Erythroblast (primary cell): ENCODE measurements around the gene EPB41L1.
A peak's percentile ranks its signal among the peaks of the same experiment; 100 is the strongest.

ENCODE experiments used
- DNase-seq, 2 experiments: peaks; one replicate each; lab custom pipeline; 2025; lab: John Stamatoyannopoulos, UW
- GATA1 ChIP-seq: IDR thresholded peaks from 2 replicates; pipeline ENCODE4 v1.6.1; 2011; ENCODE audit warnings: low read depth, mild to moderate bottlenecking, control low read depth, low read length, moderate library complexity
- POLR2A ChIP-seq: IDR thresholded peaks from 2 replicates; pipeline ENCODE4 v1.6.1; 2011; ENCODE audit warnings: mild to moderate bottlenecking, low read length

EPB41L1 gene

GRCh38 chr20:36267605-36268381, 113.3 kb downstream of the EPB41L1 start:
- DNase-seq, result no peak
- TF ChIP-seq POLR2A (no peak), GATA1 (no peak)

- no peak for DNase-seq
- TF ChIP-seq GATA1 (no peak), POLR2A (no peak)
These were observed 114.2 kb downstream of the EPB41L1 start for GRCh38 chr20:36268440-36269342.

- TF ChIP-seq POLR2A (no peak), GATA1 (no peak)
- DNase-seq, result no peak
These were observed 115.0 kb downstream of the EPB41L1 start for GRCh38 chr20:36269507-36269906.

GRCh38 chr20:36270744-36271638, 116.5 kb downstream of the EPB41L1 start:
- no peak for DNase-seq
- TF ChIP-seq POLR2A (no peak), GATA1 (no peak)

GRCh38 chr20:36271639-36272546, 117.4 kb downstream of the EPB41L1 start:
- no peak for DNase-seq
- TF ChIP-seq GATA1 (no peak), POLR2A (no peak)

GRCh38 chr20:36272547-36273220, 118.1 kb downstream of the EPB41L1 start:
- DNase-seq, result no peak
- no peak for TF ChIP-seq POLR2A
- no peak for TF ChIP-seq GATA1

- peak; percentile 8 to 13 for DNase-seq
- no peak for TF ChIP-seq POLR2A
- no peak for TF ChIP-seq GATA1
These were observed 119.1 kb downstream of the EPB41L1 start for GRCh38 chr20:36273414-36274180.

GRCh38 chr20:36274181-36274841, 119.8 kb downstream of the EPB41L1 start:
- TF ChIP-seq POLR2A, result no peak
- TF ChIP-seq GATA1, result no peak
- DNase-seq, result no peak

- DNase-seq, result no peak
- TF ChIP-seq POLR2A (no peak), GATA1 (no peak)
These were observed 120.5 kb downstream of the EPB41L1 start for GRCh38 chr20:36275011-36275410.

- DNase-seq, result no peak
- TF ChIP-seq GATA1 (no peak), POLR2A (no peak)
These were observed 121.1 kb downstream of the EPB41L1 start for GRCh38 chr20:36275441-36276189.
